ENCODE data around the gene MANSC1. TPM values are rescaled to one million over a fixed set of nuclear protein-coding genes. Genes with fewer than 3 reads are reported as not detected.
A peak's percentile ranks its signal among the peaks of the same experiment; 100 is the strongest.

The MANSC1 gene
- total and polyA plus RNA-seq, 2 donors (not counting 1 experiment from before 2014, with no cell fraction given), result 0.09 to 0.32 TPM

- no peak for TF ChIP-seq EZH2 (IDR thresholded peaks at IDR 0.05; ENCODE audit: borderline replicate concordance, insufficient read depth, low read depth, low read length, poor library complexity, severe bottlenecking)
- TF ChIP-seq CTCF (IDR thresholded peaks at IDR 0.05), result no peak
- POLR2A ChIA-PET, result no interaction called here
Observed at GRCh38 chr12:12381982-12382381, 31.9 kb upstream of the MANSC1 start.

GRCh38 chr12:12380949-12381593 is 31.0 kb upstream of the MANSC1 start:
- H3K4me2 ChIP-seq (replicated peaks; ENCODE audit: low read depth, low read length, poor library complexity, severe bottlenecking), result no peak overlapping the region
- peaks cover 2 to 6% of the 10 kb centered on the region in 2 experiments for H3K36me3 ChIP-seq (replicated peaks in 1 of 2; ENCODE audit: control extremely low read depth in 1 of 2, control insufficient read depth in 1 of 2, extremely low read depth in 1 of 2, insufficient read depth in 2 of 2, low read length in 1 of 2)
- H4K20me1 ChIP-seq (ENCODE audit: control insufficient read depth, insufficient read depth, low read length, poor library complexity, severe bottlenecking), result no peaks in the 10 kb centered on the region
- no peak overlapping the region for H3K4me3 Mint-ChIP-seq
- no peaks in the 10 kb centered on the region for H3K27me3 ChIP-seq (replicated peaks in 1 of 4; ENCODE audit: control extremely low read depth in 1 of 4, control insufficient read depth in 3 of 4, insufficient read depth in 4 of 4, low read length in 3 of 4)
- no peaks in the 10 kb centered on the region for H3K27me3 Mint-ChIP-seq
- ChIA-PET POLR2A (no interaction called here), CTCF (interaction anchor here (10.8 kb wide), 1 partner anchor 356 kb away, joined by 168 read pairs; no protein-coding TSS in a partner anchor)
- H3K4me1 ChIP-seq (ENCODE audit: control insufficient read depth in 2 of 2, insufficient read depth in 2 of 2, low read length in 2 of 2), result peaks cover 10 to 12% of the 10 kb centered on the region in 2 donors
- H3K4me1 Mint-ChIP-seq, result peaks cover 22% of the 10 kb centered on the region
- DNase-seq, result no peak
- no peak overlapping the region for H3K27ac ChIP-seq (ENCODE audit: low read length in 2 of 2)
- no peak for ATAC-seq (ENCODE audit: low read depth)
- no peak overlapping the region for H3K4me3 ChIP-seq (ENCODE audit: control extremely low read depth in 1 of 5, extremely low read depth in 1 of 5, insufficient read depth in 1 of 5, low read depth in 2 of 5, low read length in 4 of 5)
- H2AFZ ChIP-seq (ENCODE audit: insufficient read depth, low read depth, low read length, poor library complexity, severe bottlenecking), result no peak overlapping the region
- no CpG with 5 or more reads among the region's 6 CpGs for WGBS (ENCODE audit: insufficient coverage)
- H3K9ac ChIP-seq (ENCODE audit: low read length), result no peak overlapping the region
- H3K79me2 ChIP-seq (ENCODE audit: control insufficient read depth, insufficient read depth, low read length), result peaks cover 25% of the 10 kb centered on the region
- intact Hi-C loops (cut with micrococcal nuclease), result no loop called here
- H3K9me3 Mint-ChIP-seq (ENCODE audit: insufficient read depth), result no peaks in the 10 kb centered on the region
- peak overlapping the region; percentile 24 for H3K27ac Mint-ChIP-seq
- TF ChIP-seq CTCF (IDR thresholded peaks at IDR 0.05) (no peak), EZH2 (IDR thresholded peaks at IDR 0.05; ENCODE audit: borderline replicate concordance, insufficient read depth, low read depth, low read length, poor library complexity, severe bottlenecking) (no peak)
- no peaks in the 10 kb centered on the region for H3K9me3 ChIP-seq (ENCODE audit: control extremely low read depth in 1 of 3, control insufficient read depth in 2 of 3, insufficient read depth in 1 of 3, low read length in 2 of 3)

More at GRCh38 chr12:12381982-12382381, 31.9 kb upstream of the MANSC1 start:
- Histone ChIP-seq H3K9ac (ENCODE audit: low read length) (no peak overlapping the region), H3K4me3 (ENCODE audit: control extremely low read depth in 1 of 5, extremely low read depth in 1 of 5, insufficient read depth in 1 of 5, low read depth in 2 of 5, low read length in 4 of 5) (no peak overlapping the region), H3K9me3 (ENCODE audit: control extremely low read depth in 1 of 3, control insufficient read depth in 2 of 3, insufficient read depth in 1 of 3, low read length in 2 of 3) (no peaks in the 10 kb centered on the region), H3K27ac (ENCODE audit: low read length in 2 of 2) (no peak overlapping the region), H3K4me2 (replicated peaks; ENCODE audit: low read depth, low read length, poor library complexity, severe bottlenecking) (no peak overlapping the region), H3K4me1 (ENCODE audit: control insufficient read depth in 2 of 2, insufficient read depth in 2 of 2, low read length in 2 of 2) (peaks cover 10 to 12% of the 10 kb centered on the region in 2 donors), H4K20me1 (ENCODE audit: control insufficient read depth, insufficient read depth, low read length, poor library complexity, severe bottlenecking) (no peaks in the 10 kb centered on the region), H3K79me2 (ENCODE audit: control insufficient read depth, insufficient read depth, low read length) (peaks cover 26% of the 10 kb centered on the region), H2AFZ (ENCODE audit: insufficient read depth, low read depth, low read length, poor library complexity, severe bottlenecking) (no peak overlapping the region), H3K27me3 (replicated peaks in 1 of 4; ENCODE audit: control extremely low read depth in 1 of 4, control insufficient read depth in 3 of 4, insufficient read depth in 4 of 4, low read length in 3 of 4) (no peaks in the 10 kb centered on the region), H3K36me3 (replicated peaks in 1 of 2; ENCODE audit: control extremely low read depth in 1 of 2, control insufficient read depth in 1 of 2, extremely low read depth in 1 of 2, insufficient read depth in 2 of 2, low read length in 1 of 2) (peaks cover 2 to 6% of the 10 kb centered on the region in 2 experiments)
- Mint-ChIP-seq H3K27me3 (no peaks in the 10 kb centered on the region), H3K4me1 (peaks cover 22% of the 10 kb centered on the region), H3K4me3 (no peak overlapping the region), H3K27ac (no peak overlapping the region), H3K9me3 (ENCODE audit: insufficient read depth) (no peaks in the 10 kb centered on the region)
- DNase-seq, result no peak
- ATAC-seq (ENCODE audit: low read depth), result no peak
- CTCF ChIA-PET, result no interaction called here
- intact Hi-C loops (cut with micrococcal nuclease), result no loop called here
- WGBS (ENCODE audit: insufficient coverage), result no CpG with 5 or more reads among the region's 3 CpGs

Data from B cell (primary cell).